Thyroid gland (tissue), 4 donors: ENCODE results near the gene IRF7.

Source experiments
- CTCF ChIP-seq, 6 experiments: fragments of 200-600 bp in 3 of 6; fragments of 450-650 bp in 3 of 6; sonication (generic) in 3 of 6; IDR thresholded peaks; one replicate each; pipeline ENCODE4 v1.5.1; 2016 to 2019; ENCODE audit warnings: antibody characterized with exemption in 6 of 6, mild to moderate bottlenecking in 2 of 6, inconsistent platforms in 1 of 6, moderate library complexity in 1 of 6
- POLR2A ChIP-seq, 2 donors: fragments of 450-650 bp; IDR thresholded peaks; one replicate each; pipeline ENCODE4 v1.6.1; 2017; ENCODE audit warnings: antibody characterized with exemption in 2 of 2, mild to moderate bottlenecking in 2 of 2, moderate library complexity in 1 of 2

GRCh38 chr11:587546-587945 lies 28.2 kb downstream of the IRF7 start:
- TF ChIP-seq POLR2A (IDR thresholded peaks at IDR 0.05) (no peak), CTCF (IDR thresholded peaks at IDR 0.05) (no peak)
